GM12878 (cell line): ENCODE measurements around the gene F7. TPM values are rescaled to one million over a fixed set of nuclear protein-coding genes. Genes with fewer than 3 reads are reported as not detected.

ENCODE experiments used
- ATAC-seq: fragments of 200-7000 bp; cut with Tn5 transposase; 3 replicates; pipeline ENCODE4 v1.9.1; 2020; ENCODE audit warnings: mild to moderate bottlenecking, moderate library complexity
- BruUV-seq: library from RNA; stranded (reverse); fragments of 400-500 nt; replicated peaks from 2 replicates; lab custom pipeline; 2021; lab: Mats Ljungman, UMichigan
- CTCF ChIA-PET: fragments of 300-600 bp; sonication (Branson Sonifier 250); formaldehyde crosslinking; extraction: SDS; loops from one replicate; lab custom pipeline; 2021; ENCODE audit warnings: inconsistent platforms; lab: Yijun Ruan, JAX
- POLR2A ChIA-PET: fragments of 350-600 bp; formaldehyde crosslinking; extraction: SDS; loops from one replicate; lab custom pipeline; 2021; ENCODE audit warnings: inconsistent platforms; lab: Charles Lee
- RAD21 ChIA-PET: fragments of 300-600 bp; sonication (Branson Sonifier 250); formaldehyde crosslinking; loops from one replicate; lab custom pipeline; 2023; ENCODE audit warnings: antibody characterized with exemption; ENCODE audit not compliant: unreplicated experiment; lab: Charles Lee
- SMC1A ChIA-PET: fragments of 300-600 bp; sonication (Branson Sonifier 250); formaldehyde crosslinking; loops from one replicate; lab custom pipeline; 2023; ENCODE audit not compliant: unreplicated experiment, uncharacterized antibody; lab: Charles Lee
- DNase-seq: peaks from one replicate; pipeline ENCODE4 v3.0.0-alpha.2; 2011; ENCODE audit warnings: low read depth, low spot score
- FAIRE-seq: peaks from 3 replicates; lab custom pipeline; 2011; peaks lifted over from hg19 to GRCh38; lab: Jason Lieb, UNC
- H2AFZ ChIP-seq: 2 replicates; pipeline ENCODE4 v1.6.0; 2011; ENCODE audit warnings: low read depth, low read length, control low read depth; ENCODE audit not compliant: control insufficient read depth
- H3K27ac ChIP-seq: 2 replicates; pipeline ENCODE4 v1.5.1; 2011; ENCODE audit warnings: control low read depth; ENCODE audit not compliant: control insufficient read depth, insufficient read depth
- H3K27me3 ChIP-seq, 2 experiments: replicated peaks in 1 of 2; 2 replicates each; pipeline versions ENCODE4 v1.6.0 to v1.6.1; 2011; ENCODE audit warnings: low read length in 1 of 2; ENCODE audit not compliant: control insufficient read depth in 2 of 2, insufficient read depth in 2 of 2
- H3K36me3 ChIP-seq, 2 experiments: 2 replicates each; pipeline ENCODE4 v1.5.1; 2011; ENCODE audit warnings: low read length in 1 of 2; ENCODE audit not compliant: control insufficient read depth in 2 of 2, insufficient read depth in 2 of 2
- H3K4me1 ChIP-seq: 2 replicates; pipeline ENCODE4 v1.6.1; 2011; ENCODE audit warnings: mild to moderate bottlenecking, low read length, moderate library complexity, mixed read lengths; ENCODE audit not compliant: control insufficient read depth, insufficient read depth
- H3K4me2 ChIP-seq: 2 replicates; pipeline ENCODE4 v1.6.0; 2011; ENCODE audit warnings: control low read depth; ENCODE audit not compliant: control insufficient read depth, insufficient read depth
- H3K4me3 ChIP-seq: fragments of 200-600 bp; sonication (generic); 2 replicates; pipeline ENCODE4 v1.5.1; 2016
- H3K79me2 ChIP-seq: 2 replicates; pipeline ENCODE4 v1.6.0; 2011; ENCODE audit warnings: low read length; ENCODE audit not compliant: control insufficient read depth, insufficient read depth
- H3K9ac ChIP-seq: 2 replicates; pipeline ENCODE4 v1.8.0; 2011; ENCODE audit warnings: low read length, control low read depth, mixed read lengths; ENCODE audit not compliant: control insufficient read depth, insufficient read depth
- H3K9me3 ChIP-seq: replicated peaks from 3 replicates; pipeline ENCODE4 v1.5.1; 2011; ENCODE audit warnings: mild to moderate bottlenecking, low read length; ENCODE audit not compliant: control insufficient read depth, insufficient read depth
- H4K20me1 ChIP-seq: 2 replicates; pipeline ENCODE4 v1.6.0; 2011; ENCODE audit not compliant: control insufficient read depth, insufficient read depth
- CHD1 ChIP-seq: IDR thresholded peaks from 2 replicates; pipeline ENCODE4 v1.6.1; 2012; ENCODE audit warnings: low read depth, low read length, improper control_type of control experiment
- FOXM1 ChIP-seq: IDR thresholded peaks from 2 replicates; pipeline ENCODE4 v1.6.1; 2012; ENCODE audit warnings: low read depth, mild to moderate bottlenecking, inconsistent platforms, low read length, moderate library complexity
- IKZF2 ChIP-seq, 2 experiments: fragments of 450-650 bp; IDR thresholded peaks; 2 replicates each; pipeline ENCODE4 v1.6.1; 2017; ENCODE audit warnings: mild to moderate bottlenecking in 2 of 2, moderate library complexity in 2 of 2
- KAT2A ChIP-seq: conservative IDR thresholded peaks from 2 replicates; pipeline ENCODE4 v1.6.1; 2011; ENCODE audit warnings: low read depth, low read length; ENCODE audit not compliant: control insufficient read depth
- NRF1 ChIP-seq: conservative IDR thresholded peaks from 2 replicates; pipeline ENCODE4 v1.6.1; 2011; ENCODE audit warnings: mild to moderate bottlenecking, low read depth, low read length, improper control_type of control experiment
- PAX5 ChIP-seq: IDR thresholded peaks from 2 replicates; pipeline ENCODE4 v1.6.1; 2011; ENCODE audit warnings: low read depth, low read length, borderline replicate concordance
- PML ChIP-seq: IDR thresholded peaks from 2 replicates; pipeline ENCODE4 v1.6.1; 2012; ENCODE audit warnings: low read length, inconsistent platforms
- RCOR1 ChIP-seq: conservative IDR thresholded peaks from 2 replicates; pipeline ENCODE4 v1.6.1; 2012; ENCODE audit warnings: low read depth, low read length, improper control_type of control experiment
- SMAD5 ChIP-seq: IDR thresholded peaks from 2 replicates; pipeline ENCODE4 v1.6.1; 2016; ENCODE audit warnings: antibody characterized with exemption, low read depth
- STAT1 ChIP-seq: fragments of 450-650 bp; conservative IDR thresholded peaks from 2 replicates; pipeline ENCODE4 v1.6.1; 2014; ENCODE audit warnings: antibody characterized with exemption, mild to moderate bottlenecking
- TAF1 ChIP-seq: IDR thresholded peaks from 2 replicates; pipeline ENCODE4 v1.6.1; 2011; ENCODE audit warnings: mild to moderate bottlenecking, low read depth, low read length, borderline replicate concordance
- TCF3 ChIP-seq: IDR thresholded peaks from 2 replicates; pipeline ENCODE4 v1.6.1; 2012; ENCODE audit warnings: low read depth, mild to moderate bottlenecking, low read length, borderline replicate concordance; ENCODE audit not compliant: insufficient read depth
- WGBS: methylation state at CpG from one replicate; pipeline ENCODE4 v1.1.6; 2016; ENCODE audit warnings: low lambda C conversion rate; ENCODE audit not compliant: insufficient replicate concordance, insufficient coverage; ENCODE audit errors: missing lambda C conversion rate; 5-methylcytosine and 5-hydroxymethylcytosine counted together
- in situ Hi-C: fragments of 300-500 bp; cut with MboI; formaldehyde crosslinking; loops from 9 replicates; pipeline ENCODE4 v1.14.3; 2018; ENCODE audit warnings: mixed read lengths
- intact Hi-C: fragments of 100-400 bp; cut with micrococcal nuclease; formaldehyde crosslinking; loops from one replicate; pipeline ENCODE4 v1.14.2; 2022; ENCODE audit not compliant: unreplicated experiment
- polyA plus RNA-seq, 11 experiments: library from polyadenylated mRNA; depleted of rRNA in 4 of 11; unstranded in 6 of 11; stranded (reverse) in 5 of 11; fragments of >200 nt; fragmentation: Nextera tagmentation in 4 of 11; fragmentation: Illumina TruSeq in 1 of 11; extraction: Ambion mirVana in 4 of 11; extraction: Trizol in 1 of 11; gene quantifications; 1 replicate in 1 of 11; 2 replicates in 10 of 11; pipeline versions ENCODE4 v1.2.1 to v1.2.3, GENCODE V29; 2011 to 2016; ENCODE audit warnings: inconsistent platforms in 2 of 11, missing spikeins in 2 of 11, low read depth in 1 of 11
- total RNA-seq, 4 experiments: library from RNA; depleted of rRNA in 3 of 4; stranded (reverse); fragments of >200 nt in 3 of 4; fragmentation: Illumina TruSeq in 1 of 4; extraction: Trizol in 1 of 4; gene quantifications; 2 replicates each; pipeline versions ENCODE4 v1.2.1 to v1.2.3, GENCODE V29; 2013 to 2021
- TF ChIP-seq, protein P1 (sequence below): fragments of 450-650 bp; IDR thresholded peaks from 2 replicates; pipeline ENCODE4 v1.6.1; 2017; ENCODE audit warnings: mild to moderate bottlenecking, low read depth, inconsistent platforms; ENCODE audit not compliant: poor library complexity, severe bottlenecking
- TF ChIP-seq, protein P2 (sequence below): IDR thresholded peaks from 2 replicates; pipeline ENCODE4 v1.6.1; 2011; ENCODE audit warnings: mild to moderate bottlenecking, low read depth, low read length, moderate library complexity; ENCODE audit not compliant: insufficient replicate concordance

Gene F7
- total and polyA plus RNA-seq, 10 of the 15 experiments (the other 5 are each of a cell fraction or from before 2014, with no cell fraction given) = not detected

- POLR2A ChIA-PET = no interaction called here
- Histone ChIP-seq H3K9me3 (no peaks in the 10 kb centered on the region), H3K4me2 (no peak overlapping the region), H4K20me1 (no peaks in the 10 kb centered on the region), H2AFZ (no peak overlapping the region), H3K9ac (no peak overlapping the region), H3K79me2 (no peaks in the 10 kb centered on the region), H3K4me3 (no peak overlapping the region), H3K36me3 (no peaks in the 10 kb centered on the region), H3K27ac (no peak overlapping the region), H3K4me1 (no peaks in the 10 kb centered on the region), H3K27me3 (no peaks in the 10 kb centered on the region)
- SMC1A ChIA-PET = no interaction called here
- intact Hi-C loops = no loop called here
- TF ChIP-seq IKZF2 (IDR thresholded peaks at IDR 0.05) = no peak
- no peak for TF ChIP-seq FOXM1
- no peak for TF ChIP-seq RCOR1
- TF ChIP-seq STAT1 = no peak
- no peak for TF ChIP-seq TAF1
- no peak for TF ChIP-seq CHD1
- no peak for TF ChIP-seq SMAD5
- TF ChIP-seq, protein P1, sequence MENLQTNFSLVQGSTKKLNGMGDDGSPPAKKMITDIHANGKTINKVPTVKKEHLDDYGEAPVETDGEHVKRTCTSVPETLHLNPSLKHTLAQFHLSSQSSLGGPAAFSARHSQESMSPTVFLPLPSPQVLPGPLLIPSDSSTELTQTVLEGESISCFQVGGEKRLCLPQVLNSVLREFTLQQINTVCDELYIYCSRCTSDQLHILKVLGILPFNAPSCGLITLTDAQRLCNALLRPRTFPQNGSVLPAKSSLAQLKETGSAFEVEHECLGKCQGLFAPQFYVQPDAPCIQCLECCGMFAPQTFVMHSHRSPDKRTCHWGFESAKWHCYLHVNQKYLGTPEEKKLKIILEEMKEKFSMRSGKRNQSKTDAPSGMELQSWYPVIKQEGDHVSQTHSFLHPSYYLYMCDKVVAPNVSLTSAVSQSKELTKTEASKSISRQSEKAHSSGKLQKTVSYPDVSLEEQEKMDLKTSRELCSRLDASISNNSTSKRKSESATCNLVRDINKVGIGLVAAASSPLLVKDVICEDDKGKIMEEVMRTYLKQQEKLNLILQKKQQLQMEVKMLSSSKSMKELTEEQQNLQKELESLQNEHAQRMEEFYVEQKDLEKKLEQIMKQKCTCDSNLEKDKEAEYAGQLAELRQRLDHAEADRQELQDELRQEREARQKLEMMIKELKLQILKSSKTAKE = no peak
- TF ChIP-seq, protein P2, sequence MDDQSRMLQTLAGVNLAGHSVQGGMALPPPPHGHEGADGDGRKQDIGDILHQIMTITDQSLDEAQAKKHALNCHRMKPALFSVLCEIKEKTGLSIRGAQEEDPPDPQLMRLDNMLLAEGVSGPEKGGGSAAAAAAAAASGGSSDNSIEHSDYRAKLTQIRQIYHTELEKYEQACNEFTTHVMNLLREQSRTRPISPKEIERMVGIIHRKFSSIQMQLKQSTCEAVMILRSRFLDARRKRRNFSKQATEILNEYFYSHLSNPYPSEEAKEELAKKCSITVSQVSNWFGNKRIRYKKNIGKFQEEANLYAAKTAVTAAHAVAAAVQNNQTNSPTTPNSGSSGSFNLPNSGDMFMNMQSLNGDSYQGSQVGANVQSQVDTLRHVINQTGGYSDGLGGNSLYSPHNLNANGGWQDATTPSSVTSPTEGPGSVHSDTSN = no peak
- TF ChIP-seq PAX5 = no peak
- no peak for TF ChIP-seq PML
- no peak for TF ChIP-seq TCF3
- no peak for TF ChIP-seq KAT2A
- no peak for TF ChIP-seq NRF1
- 37% methylated on average over 17 of the region's 18 CpGs for WGBS
- no peak for FAIRE-seq
- no TSS peak for BruUV-seq
- no peak for DNase-seq
- RAD21 ChIA-PET = no interaction called here
- no peak for ATAC-seq
- in situ Hi-C loops = no loop called here
- CTCF ChIA-PET = no interaction called here
Measured at GRCh38 chr13:113080361-113080831, 25.2 kb upstream of the F7 start.
